H9 (cell line): ENCODE data around the gene NALCN. TPM values are rescaled to one million over a fixed set of nuclear protein-coding genes. Genes with fewer than 3 reads are reported as not detected.

ENCODE experiments used
- DNase-seq: peaks from one replicate; pipeline ENCODE4 v3.0.0-alpha.2; 2017
- H2AFZ ChIP-seq: one replicate; pipeline ENCODE4 v1.6.1; 2013; ENCODE audit warnings: mild to moderate bottlenecking, low read length, control low read depth, moderate library complexity
- H2AK5ac ChIP-seq: 2 replicates; pipeline ENCODE4 v1.6.1; 2013; ENCODE audit warnings: low read length, control low read depth, mixed read lengths; ENCODE audit not compliant: insufficient read length
- H2BK120ac ChIP-seq: one replicate; pipeline ENCODE4 v1.6.1; 2013; ENCODE audit warnings: low read depth, mild to moderate bottlenecking, low read length, control low read depth, inconsistent platforms; ENCODE audit not compliant: poor library complexity, severe bottlenecking
- H2BK12ac ChIP-seq: 2 replicates; pipeline ENCODE4 v1.6.1; 2013; ENCODE audit warnings: low read length, control low read depth, mixed read lengths, low read depth; ENCODE audit not compliant: insufficient read length
- H2BK15ac ChIP-seq: 2 replicates; pipeline ENCODE4 v1.6.1; 2013; ENCODE audit warnings: low read depth, low read length, control low read depth
- H2BK20ac ChIP-seq: one replicate; pipeline ENCODE4 v1.6.1; 2013; ENCODE audit warnings: low read depth, mild to moderate bottlenecking, low read length, control low read depth, inconsistent platforms; ENCODE audit not compliant: poor library complexity, severe bottlenecking
- H2BK5ac ChIP-seq: 2 replicates; pipeline ENCODE4 v1.6.1; 2013; ENCODE audit warnings: low read length, control low read depth, mixed read lengths; ENCODE audit not compliant: insufficient read length
- H3K14ac ChIP-seq: 2 replicates; pipeline ENCODE4 v1.6.1; 2013; ENCODE audit warnings: low read length, control low read depth; ENCODE audit not compliant: insufficient read depth
- H3K18ac ChIP-seq: 2 replicates; pipeline ENCODE4 v1.6.1; 2013; ENCODE audit warnings: low read depth, mild to moderate bottlenecking, mixed read lengths, low read length, control low read depth; ENCODE audit not compliant: insufficient read length
- H3K23ac ChIP-seq: 2 replicates; pipeline ENCODE4 v1.6.1; 2013; ENCODE audit warnings: low read length, control low read depth, mixed read lengths, low read depth; ENCODE audit not compliant: insufficient read length
- H3K23me2 ChIP-seq: 2 replicates; pipeline ENCODE4 v1.6.1; 2013; ENCODE audit warnings: low read depth, mild to moderate bottlenecking, mixed read lengths, low read length, control low read depth; ENCODE audit not compliant: insufficient read length, poor library complexity, severe bottlenecking
- H3K27ac ChIP-seq: 2 replicates; pipeline ENCODE4 v1.5.1; 2013; ENCODE audit warnings: low read length, control low read depth, mixed read lengths, low read depth; ENCODE audit not compliant: insufficient read length
- H3K27me3 ChIP-seq: 2 replicates; pipeline ENCODE4 v1.6.1; 2013; ENCODE audit warnings: low read length, control low read depth, inconsistent platforms; ENCODE audit not compliant: insufficient read depth
- H3K4ac ChIP-seq: 2 replicates; pipeline ENCODE4 v1.6.1; 2013; ENCODE audit warnings: low read depth, mild to moderate bottlenecking, control low read depth, inconsistent platforms, low read length, moderate library complexity
- H3K4me1 ChIP-seq: 2 replicates; pipeline ENCODE4 v1.6.1; 2013; ENCODE audit warnings: low read length, control low read depth, inconsistent platforms; ENCODE audit not compliant: insufficient read depth
- H3K4me2 ChIP-seq: 2 replicates; pipeline ENCODE4 v1.6.1; 2013; ENCODE audit warnings: low read length, control low read depth, mixed read lengths; ENCODE audit not compliant: insufficient read length, insufficient read depth
- H3K56ac ChIP-seq: 2 replicates; pipeline ENCODE4 v1.6.1; 2013; ENCODE audit warnings: low read depth, mild to moderate bottlenecking, mixed read lengths, low read length, control low read depth; ENCODE audit not compliant: insufficient read length
- H3K79me1 ChIP-seq: 2 replicates; pipeline ENCODE4 v1.6.1; 2013; ENCODE audit warnings: low read depth, mild to moderate bottlenecking, moderate library complexity, low read length, control low read depth, inconsistent platforms; ENCODE audit not compliant: insufficient read depth, poor library complexity, severe bottlenecking
- H3K79me2 ChIP-seq: 2 replicates; pipeline ENCODE4 v1.6.1; 2013; ENCODE audit warnings: low read length, control low read depth, inconsistent platforms; ENCODE audit not compliant: insufficient read depth
- H3K9ac ChIP-seq: 2 replicates; pipeline ENCODE4 v1.6.1; 2013; ENCODE audit warnings: low read length, control low read depth, mixed read lengths; ENCODE audit not compliant: insufficient read length; ENCODE audit errors: extremely low read depth
- H3K9me3 ChIP-seq: one replicate; pipeline ENCODE4 v1.6.1; 2013; ENCODE audit warnings: low read depth, low read length, inconsistent platforms; ENCODE audit not compliant: control insufficient read depth
- H3T11ph ChIP-seq: one replicate; pipeline ENCODE4 v1.6.1; 2013; ENCODE audit warnings: mild to moderate bottlenecking, low read length, control low read depth, inconsistent platforms
- H4K20me1 ChIP-seq: one replicate; pipeline ENCODE4 v1.6.1; 2013; ENCODE audit not compliant: control insufficient read depth, insufficient read length, insufficient read depth
- H4K5ac ChIP-seq: 2 replicates; pipeline ENCODE4 v1.6.1; 2013; ENCODE audit warnings: low read depth, mild to moderate bottlenecking, mixed read lengths, low read length, control low read depth; ENCODE audit not compliant: insufficient read length
- H4K8ac ChIP-seq: replicated peaks from 2 replicates; pipeline ENCODE4 v1.6.1; 2013; ENCODE audit warnings: low read length, control low read depth, mixed read lengths, low read depth; ENCODE audit not compliant: insufficient read length
- H4K91ac ChIP-seq: 2 replicates; pipeline ENCODE4 v1.6.1; 2013; ENCODE audit warnings: low read depth, mild to moderate bottlenecking, moderate library complexity, mixed read lengths, low read length, control low read depth; ENCODE audit not compliant: insufficient read length
- H3K27ac Mint-ChIP-seq, 3 experiments: 2 replicates in 2 of 3; 3 replicates in 1 of 3; pipeline ENCODE4 v1.8.0; 2020 to 2021; ENCODE audit warnings: mixed read lengths in 3 of 3, mild to moderate bottlenecking in 1 of 3, moderate library complexity in 1 of 3
- H3K27me3 Mint-ChIP-seq: 2 replicates; pipeline ENCODE4 v1.8.0; 2021; ENCODE audit warnings: low read depth, mild to moderate bottlenecking, moderate library complexity, mixed read lengths
- H3K36me3 Mint-ChIP-seq, 3 experiments: 2 replicates in 2 of 3; 3 replicates in 1 of 3; pipeline ENCODE4 v1.8.0; 2020 to 2021; ENCODE audit warnings: low read depth in 3 of 3, mixed read lengths in 3 of 3; ENCODE audit not compliant: insufficient read depth in 1 of 3
- H3K4me1 Mint-ChIP-seq, 2 experiments: 2 replicates each; pipeline ENCODE4 v1.8.0; 2020; ENCODE audit warnings: mixed read lengths in 2 of 2
- H3K4me3 Mint-ChIP-seq, 2 experiments: 2 replicates in 1 of 2; 3 replicates in 1 of 2; pipeline ENCODE4 v1.8.0; 2020 to 2021; ENCODE audit warnings: mild to moderate bottlenecking in 2 of 2, mixed read lengths in 2 of 2, moderate library complexity in 1 of 2
- H3K9me3 Mint-ChIP-seq, 2 experiments: 2 replicates in 1 of 2; 3 replicates in 1 of 2; pipeline ENCODE4 v1.8.0; 2020; ENCODE audit warnings: mild to moderate bottlenecking in 2 of 2, mixed read lengths in 2 of 2, moderate library complexity in 1 of 2
- CTCF ChIP-seq: fragments of 200-600 bp; sonication (generic); conservative IDR thresholded peaks from 3 replicates; pipeline ENCODE4 v1.8.0; 2021; ENCODE audit warnings: antibody characterized with exemption, mild to moderate bottlenecking
- WGBS: extraction: QIAGEN DNeasy Blood & Tissue Kit; methylation state at CpG from one replicate; pipeline ENCODE4 v1.1.7; 2013; ENCODE audit warnings: missing lambda C conversion rate, low lambda C conversion rate, mixed read lengths; ENCODE audit not compliant: insufficient read length; ENCODE audit errors: extremely low coverage; 5-methylcytosine and 5-hydroxymethylcytosine counted together
- total RNA-seq: library from RNA; stranded (reverse); gene quantifications from 2 replicates; pipeline ENCODE4 v1.2.1, GENCODE V29; 2021

The NALCN gene
- total RNA-seq, 1 experiment from 2014 or later = 0.09 TPM

DNA sequence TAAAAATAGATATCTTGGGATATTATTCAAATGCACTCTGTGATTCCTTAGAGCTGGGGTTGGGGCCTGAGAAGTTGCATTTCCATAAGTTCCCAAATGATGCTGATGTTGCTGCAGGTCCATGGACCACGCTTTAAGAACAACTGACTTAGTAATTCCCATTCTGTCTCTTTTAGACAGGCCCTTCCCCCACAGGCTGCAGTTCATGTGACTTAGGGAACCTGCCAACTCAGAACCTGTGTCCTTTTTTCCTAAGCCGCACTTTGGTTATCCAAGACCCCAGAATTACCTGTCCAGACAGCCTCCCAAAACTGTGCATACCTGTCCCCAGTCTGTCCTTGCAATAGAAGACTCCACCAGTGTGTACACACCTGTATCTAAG is 34.4 kb upstream of the NALCN start:
- Histone ChIP-seq H2AK5ac (no peak overlapping the region), H3K9ac (no peak overlapping the region), H3K23ac (no peak overlapping the region), H3K27ac (no peak overlapping the region), H2BK120ac (no peak overlapping the region), H2AFZ (no peak overlapping the region), H3K4ac (no peak overlapping the region), H3K79me1 (no peaks in the 10 kb centered on the region), H4K20me1 (no peaks in the 10 kb centered on the region), H4K91ac (no peak overlapping the region), H3K14ac (no peak overlapping the region), H3K27me3 (no peaks in the 10 kb centered on the region), H3K18ac (no peak overlapping the region), H3K4me2 (no peak overlapping the region), H2BK12ac (no peak overlapping the region), H2BK15ac (no peak overlapping the region), H3K9me3 (no peaks in the 10 kb centered on the region), H4K5ac (no peak overlapping the region), H4K8ac (no peak overlapping the region), H3K4me1 (peaks cover 2% of the 10 kb centered on the region; the same call in 1 of the 2 replicates), H2BK5ac (no peak overlapping the region), H2BK20ac (no peak overlapping the region), H3T11ph (no peak overlapping the region), H3K79me2 (no peaks in the 10 kb centered on the region), H3K23me2 (no peaks in the 10 kb centered on the region), H3K56ac (no peak overlapping the region)
- no peaks in the 10 kb centered on the region for H3K9me3 Mint-ChIP-seq
- H3K4me1 Mint-ChIP-seq = peaks cover 15 to 16% of the 10 kb centered on the region in 2 experiments
- no peak for DNase-seq
- TF ChIP-seq CTCF = no peak
- no CpG with 5 or more reads among the region's 2 CpGs for WGBS
- peak overlapping the region in 1 of 3 experiments; percentile 10; a peak in 1 of 7 replicates for H3K27ac Mint-ChIP-seq
- no peaks in the 10 kb centered on the region for H3K36me3 Mint-ChIP-seq
- no peaks in the 10 kb centered on the region; the same call in 1 of the 2 replicates for H3K27me3 Mint-ChIP-seq
- no peak overlapping the region for H3K4me3 Mint-ChIP-seq
